Stimulated activated naive B cell treated with anti-CD40 and anti-IgM and Interleukin-4, amounts not matched to agents 10 μg/mL and 1 μg/mL and 100 μg/mL, for 72 hours (primary cell): ENCODE results near the gene ANO3.
"Not testable (repeated sequence)": the region's sequence is repeated elsewhere in the genome, so short reads cannot be mapped to it uniquely, and the experiment has no call there.

Source experiments
- ATAC-seq, 2 donors: fragments of 150-1000 bp; cut with Tn5 transposase; replicated peaks; 2 replicates each; pipeline ENCODE4 v1.10.0; 2021; ENCODE audit warnings: moderate library complexity in 1 of 2
- DNase-seq: peaks from one replicate; pipeline ENCODE4 v3.0.0; 2021
- H3K27ac Mint-ChIP-seq: one replicate; pipeline ENCODE4 v1.8.0; 2022; ENCODE audit warnings: mild to moderate bottlenecking, mixed read lengths
- H3K27me3 Mint-ChIP-seq, 2 donors: one replicate each; pipeline ENCODE4 v1.8.0; 2022; ENCODE audit warnings: mixed read lengths in 2 of 2
- H3K36me3 Mint-ChIP-seq, 2 donors: one replicate each; pipeline ENCODE4 v1.8.0; 2022; ENCODE audit warnings: mixed read lengths in 2 of 2, mild to moderate bottlenecking in 1 of 2
- H3K4me1 Mint-ChIP-seq, 2 donors: one replicate each; pipeline ENCODE4 v1.8.0; 2022; ENCODE audit warnings: mixed read lengths in 2 of 2, mild to moderate bottlenecking in 1 of 2
- H3K4me3 Mint-ChIP-seq, 2 donors: one replicate each; pipeline ENCODE4 v1.8.0; 2022; ENCODE audit warnings: mild to moderate bottlenecking in 2 of 2, mixed read lengths in 2 of 2, moderate library complexity in 1 of 2
- H3K9me3 Mint-ChIP-seq, 2 donors: one replicate each; pipeline ENCODE4 v1.8.0; 2022; ENCODE audit warnings: mixed read lengths in 2 of 2, mild to moderate bottlenecking in 1 of 2

The ANO3 gene

GRCh38 chr11:26331911-26332571 is at the start of gene ANO3:
TSS of gene ANO3 (plus strand) at chr11:26332130. CDS start at chr11:26332276, 146 bp downstream.
- Mint-ChIP-seq H3K27me3 (peaks cover 22 to 38% of the 10 kb centered on the region in 2 donors), H3K4me1 (peaks cover 0 to 6% of the 10 kb centered on the region in 2 donors), H3K27ac (no peak within 1 kb of the TSS), H3K36me3 (no peaks in the 10 kb centered on the region), H3K4me3 (no peak within 1 kb of the TSS), H3K9me3 (no peaks in the 10 kb centered on the region)
- DNase-seq (no peak), ATAC-seq (peak; percentile 44 to 57)

GRCh38 chr11:26283852-26284408 is 48.0 kb upstream of the ANO3 start:
- Mint-ChIP-seq H3K27me3 (peaks cover 12 to 13% of the 10 kb centered on the region in 2 donors), H3K9me3 (no peaks in the 10 kb centered on the region), H3K4me3 (peak overlapping the region; percentile 71 to 87), H3K27ac (no peak overlapping the region), H3K36me3 (no peaks in the 10 kb centered on the region), H3K4me1 (peaks cover 4 to 8% of the 10 kb centered on the region in 2 donors)
- no peak for ATAC-seq
- DNase-seq, result no peak

- Mint-ChIP-seq H3K9me3 (no peaks in the 10 kb centered on the region), H3K4me1 (peaks cover 4 to 8% of the 10 kb centered on the region in 2 donors), H3K27ac (no peak overlapping the region), H3K4me3 (no peak overlapping the region), H3K36me3 (no peaks in the 10 kb centered on the region), H3K27me3 (peaks cover 13 to 16% of the 10 kb centered on the region in 2 donors)
- DNase-seq, result no peak
- ATAC-seq, result no peak
Measured at GRCh38 chr11:26285608-26286007, 46.3 kb upstream of the ANO3 start.

- no peaks in the 10 kb centered on the region for H3K9me3 Mint-ChIP-seq
- DNase-seq, result no peak
Measured at GRCh38 chr11:26286472-26287066, 45.4 kb upstream of the ANO3 start.

GRCh38 chr11:26287067-26287518 is 44.8 kb upstream of the ANO3 start:
- DNase-seq (no peak), ATAC-seq (no peak)
- Mint-ChIP-seq H3K4me1 (peaks cover 4 to 8% of the 10 kb centered on the region in 2 donors), H3K9me3 (no peaks in the 10 kb centered on the region), H3K27ac (no peak overlapping the region), H3K36me3 (no peaks in the 10 kb centered on the region), H3K27me3 (peaks cover 14 to 29% of the 10 kb centered on the region in 2 donors), H3K4me3 (no peak overlapping the region)

More at GRCh38 chr11:26286472-26287066, 45.4 kb upstream of the ANO3 start:
- H3K4me1 Mint-ChIP-seq, result peaks cover 4 to 8% of the 10 kb centered on the region in 2 donors
- H3K27me3 Mint-ChIP-seq, result peaks cover 13 to 24% of the 10 kb centered on the region in 2 donors
- H3K36me3 Mint-ChIP-seq, result no peaks in the 10 kb centered on the region
- no peak for ATAC-seq
- H3K27ac Mint-ChIP-seq, result no peak overlapping the region
- no peak overlapping the region for H3K4me3 Mint-ChIP-seq

GRCh38 chr11:26297189-26297975 is 34.5 kb upstream of the ANO3 start:
- Mint-ChIP-seq H3K4me3 (no peak overlapping the region), H3K27ac (no peak overlapping the region), H3K36me3 (no peaks in the 10 kb centered on the region), H3K9me3 (no peaks in the 10 kb centered on the region), H3K4me1 (no peaks in the 10 kb centered on the region), H3K27me3 (peaks cover 10% of the 10 kb centered on the region in 2 donors)
- no peak for DNase-seq
- peak; percentile 56 to 67 for ATAC-seq

GRCh38 chr11:26316372-26316771 is 15.6 kb upstream of the ANO3 start:
- H3K27me3 Mint-ChIP-seq, H3K9me3 Mint-ChIP-seq, H3K36me3 Mint-ChIP-seq, H3K27ac Mint-ChIP-seq, H3K4me3 Mint-ChIP-seq, DNase-seq, ATAC-seq: not testable (repeated sequence)
- peaks cover 1 to 10% of the 10 kb centered on the region in 2 donors for H3K4me1 Mint-ChIP-seq

- H3K4me3 Mint-ChIP-seq, result no peak overlapping the region
- H3K9me3 Mint-ChIP-seq, result peaks cover 0 to 2% of the 10 kb centered on the region in 2 donors
- ATAC-seq (no peak), DNase-seq (no peak)
- H3K36me3 Mint-ChIP-seq, result no peaks in the 10 kb centered on the region
- H3K27ac Mint-ChIP-seq, result no peak overlapping the region
- H3K4me1 Mint-ChIP-seq, result peaks cover 1 to 10% of the 10 kb centered on the region in 2 donors
- no peaks in the 10 kb centered on the region for H3K27me3 Mint-ChIP-seq
Measured at GRCh38 chr11:26319906-26320305, 12.0 kb upstream of the ANO3 start.

- no peak for ATAC-seq
- no peak overlapping the region for H3K27ac Mint-ChIP-seq
- H3K4me1 Mint-ChIP-seq, result peaks cover 0 to 3% of the 10 kb centered on the region in 2 donors
Measured at GRCh38 chr11:26321516-26321915, 10.4 kb upstream of the ANO3 start.

GRCh38 chr11:26322335-26323067 is 9.4 kb upstream of the ANO3 start:
- no peak overlapping the region for H3K4me3 Mint-ChIP-seq
- H3K27ac Mint-ChIP-seq, result no peak overlapping the region
- H3K4me1 Mint-ChIP-seq, result no peaks in the 10 kb centered on the region
- ATAC-seq, result no peak
- H3K27me3 Mint-ChIP-seq, result no peaks in the 10 kb centered on the region
- DNase-seq, result no peak
- no peaks in the 10 kb centered on the region for H3K36me3 Mint-ChIP-seq
- peaks cover 0 to 2% of the 10 kb centered on the region in 2 donors for H3K9me3 Mint-ChIP-seq

More at GRCh38 chr11:26321516-26321915, 10.4 kb upstream of the ANO3 start:
- peaks cover 0 to 2% of the 10 kb centered on the region in 2 donors for H3K9me3 Mint-ChIP-seq
- DNase-seq, result no peak
- no peak overlapping the region for H3K4me3 Mint-ChIP-seq
- H3K36me3 Mint-ChIP-seq, result no peaks in the 10 kb centered on the region
- no peaks in the 10 kb centered on the region for H3K27me3 Mint-ChIP-seq

- peaks cover 0 to 2% of the 10 kb centered on the region in 2 donors for H3K9me3 Mint-ChIP-seq
- H3K27me3 Mint-ChIP-seq, result peaks cover 0 to 3% of the 10 kb centered on the region in 2 donors
- H3K36me3 Mint-ChIP-seq, result no peaks in the 10 kb centered on the region
- DNase-seq (no peak), ATAC-seq (no peak)
- no peaks in the 10 kb centered on the region for H3K4me1 Mint-ChIP-seq
- no peak overlapping the region for H3K4me3 Mint-ChIP-seq
- H3K27ac Mint-ChIP-seq, result no peak overlapping the region
Measured at GRCh38 chr11:26323837-26324236, 8.1 kb upstream of the ANO3 start.

- no peak overlapping the region for H3K4me3 Mint-ChIP-seq
Measured at GRCh38 chr11:26324270-26324669, 7.7 kb upstream of the ANO3 start.

GRCh38 chr11:26326793-26327400 is 5.0 kb upstream of the ANO3 start:
- peaks cover 13 to 16% of the 10 kb centered on the region in 2 donors for H3K27me3 Mint-ChIP-seq
- DNase-seq, result no peak
- no peaks in the 10 kb centered on the region for H3K9me3 Mint-ChIP-seq
- H3K36me3 Mint-ChIP-seq, result no peaks in the 10 kb centered on the region
- no peak overlapping the region for H3K27ac Mint-ChIP-seq
- no peak overlapping the region for H3K4me3 Mint-ChIP-seq
- no peak for ATAC-seq
- peaks cover 0 to 3% of the 10 kb centered on the region in 2 donors for H3K4me1 Mint-ChIP-seq

More at GRCh38 chr11:26324270-26324669, 7.7 kb upstream of the ANO3 start:
- DNase-seq (no peak), ATAC-seq (no peak)
- H3K36me3 Mint-ChIP-seq, result no peaks in the 10 kb centered on the region
- peaks cover 0 to under 1% of the 10 kb centered on the region in 2 donors for H3K9me3 Mint-ChIP-seq
- H3K4me1 Mint-ChIP-seq, result no peaks in the 10 kb centered on the region
- no peak overlapping the region for H3K27ac Mint-ChIP-seq
- H3K27me3 Mint-ChIP-seq, result peaks cover 2 to 3% of the 10 kb centered on the region in 2 donors
